DMS53 treated with DMSO at 0.1 percent for 48 hours (cell line): ENCODE data around the gene TRIM73.
"Not testable (repeated sequence)": the region's sequence is repeated elsewhere in the genome, so short reads cannot be mapped to it uniquely, and the experiment has no call there.

Experiments
- DNase-seq: peaks from one replicate; lab custom pipeline; 2025; ENCODE audit not compliant: unreplicated experiment; lab: John Stamatoyannopoulos, UW

Gene TRIM73

DNA sequence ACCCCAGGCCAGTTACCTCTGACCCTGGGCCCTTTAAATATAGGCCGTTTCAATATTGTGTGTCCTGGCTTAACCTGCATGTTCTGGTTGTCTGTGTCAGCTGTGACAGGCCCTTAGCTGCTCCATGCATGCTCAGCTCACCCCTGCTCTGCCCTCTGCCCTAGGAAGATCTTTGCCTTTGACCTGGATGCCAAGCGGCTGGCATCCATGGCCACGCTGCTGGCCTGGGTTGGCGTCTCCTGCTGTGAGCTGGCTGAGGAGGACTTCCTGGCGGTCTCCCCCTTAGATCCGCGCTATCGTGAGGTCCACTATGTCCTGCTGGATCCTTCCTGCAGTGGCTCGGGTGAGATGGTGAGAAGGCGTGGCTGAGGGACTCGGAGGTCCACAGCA lies 20.0 kb downstream of the TRIM73 start:
- DNase-seq = not testable (repeated sequence)

DNA sequence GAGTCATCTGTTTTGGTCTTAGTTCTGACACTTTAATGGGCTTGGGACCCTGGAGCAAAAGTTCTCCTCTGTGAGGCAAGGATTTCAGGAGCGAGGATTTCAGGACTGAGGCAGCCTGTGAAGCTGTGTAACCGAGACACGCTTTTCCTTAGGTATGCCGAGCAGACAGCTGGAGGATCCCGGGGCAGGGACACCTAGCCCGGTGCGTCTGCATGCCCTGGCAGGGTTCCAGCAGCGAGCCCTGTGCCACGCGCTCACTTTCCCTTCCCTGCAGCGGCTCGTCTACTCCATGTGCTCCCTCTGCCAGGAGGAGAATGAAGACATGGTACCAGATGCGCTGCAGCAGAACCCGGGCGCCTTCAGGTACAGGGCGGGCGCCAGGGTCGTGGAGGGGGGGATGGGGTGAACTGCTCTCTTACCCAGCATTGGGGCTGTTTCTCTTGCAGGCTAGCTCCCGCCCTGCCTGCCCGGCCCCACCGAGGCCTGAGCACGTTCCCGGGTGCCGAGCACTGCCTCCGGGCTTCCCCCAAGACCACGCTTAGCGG lies 20.5 kb downstream of the TRIM73 start:
- not testable (repeated sequence) for DNase-seq

DNA sequence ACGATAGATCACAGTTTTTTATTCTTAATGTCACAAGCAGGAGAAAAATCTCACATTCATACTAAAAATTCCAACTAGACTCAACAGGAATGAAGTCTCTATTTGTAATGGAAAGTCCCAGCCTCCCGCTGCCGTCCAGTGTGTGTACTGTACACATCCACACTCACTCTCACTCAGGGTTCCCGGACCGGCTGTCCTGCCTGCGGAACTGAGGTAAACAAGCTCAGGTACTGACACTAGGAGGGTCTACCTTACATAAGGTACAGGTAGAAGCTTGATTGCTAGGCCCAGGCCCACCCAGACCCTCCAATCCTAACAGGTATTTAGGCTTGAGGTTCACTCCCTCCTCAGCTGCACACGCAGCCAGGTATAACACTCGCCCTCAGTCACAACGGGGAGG lies 21.4 kb downstream of the TRIM73 start:
- not testable (repeated sequence) for DNase-seq

DNA sequence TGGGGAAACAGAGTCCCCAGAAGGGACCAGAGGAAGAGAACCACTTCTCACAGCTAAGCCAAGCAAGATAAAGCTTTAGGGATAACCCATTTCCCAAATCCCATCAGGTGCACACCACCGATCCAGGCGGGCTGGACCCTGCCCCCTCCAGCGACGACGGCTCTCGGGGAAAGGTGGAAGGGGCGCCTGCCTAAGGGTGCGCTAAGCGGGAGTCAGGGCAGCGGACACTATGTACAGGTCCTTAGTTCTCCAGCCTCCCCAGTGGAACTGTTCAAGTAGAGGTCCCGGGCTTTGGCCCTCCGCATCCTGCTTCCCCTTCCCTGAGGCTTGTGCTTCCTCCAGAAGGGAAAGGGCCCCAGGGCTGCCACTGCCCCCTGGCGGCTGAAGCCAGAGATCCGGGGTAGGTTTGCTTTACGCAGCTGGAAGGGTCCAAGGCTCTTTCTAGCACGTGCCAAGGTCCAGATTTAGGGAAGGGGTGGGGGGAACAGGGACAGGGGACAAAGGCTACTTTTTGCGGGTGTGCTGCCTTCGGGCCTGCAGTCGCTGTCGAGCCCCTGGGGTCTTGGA lies 22.9 kb downstream of the TRIM73 start:
- DNase-seq = not testable (repeated sequence)

DNA sequence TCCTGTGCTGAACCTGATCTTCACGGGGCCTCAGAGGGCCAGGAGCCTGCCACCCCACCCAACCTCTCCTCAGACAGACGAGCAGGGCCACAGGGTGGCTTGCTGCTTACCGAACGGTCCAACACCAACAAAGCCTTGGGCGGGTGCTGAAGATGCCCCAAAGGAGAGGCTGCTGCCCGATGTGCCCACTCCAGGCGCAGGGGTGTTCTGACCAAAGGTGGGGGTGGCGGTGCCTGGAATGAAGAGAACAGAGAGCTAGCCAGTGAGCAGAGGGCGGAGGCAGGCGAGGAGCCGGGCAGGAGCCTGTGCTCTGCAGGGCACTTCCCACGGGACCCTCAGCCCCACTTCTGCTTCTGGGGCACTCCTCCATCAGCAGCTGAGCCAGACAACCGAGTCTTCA lies 23.8 kb downstream of the TRIM73 start:
- DNase-seq = not testable (repeated sequence)

DNA sequence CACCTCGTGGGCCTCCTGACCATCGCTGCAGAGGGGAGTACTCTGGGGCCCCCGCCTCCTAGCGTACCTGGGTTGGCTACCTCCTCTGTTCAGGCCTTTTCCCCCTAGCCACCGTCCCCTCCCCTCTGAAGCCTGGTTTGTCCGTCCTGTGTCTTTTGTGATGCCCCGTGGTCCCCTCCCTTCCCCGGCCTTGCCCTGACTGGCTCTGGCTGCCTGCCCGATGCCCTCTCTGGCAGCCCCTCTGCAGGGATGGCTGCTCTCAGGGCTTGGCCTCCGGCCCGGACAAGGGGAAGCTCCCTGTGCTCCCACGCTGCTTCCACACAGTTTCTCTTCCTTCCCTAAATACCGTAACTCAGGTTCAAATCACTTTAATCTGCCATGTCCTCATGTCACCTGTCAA lies 24.3 kb downstream of the TRIM73 start:
- DNase-seq = not testable (repeated sequence)

DNA sequence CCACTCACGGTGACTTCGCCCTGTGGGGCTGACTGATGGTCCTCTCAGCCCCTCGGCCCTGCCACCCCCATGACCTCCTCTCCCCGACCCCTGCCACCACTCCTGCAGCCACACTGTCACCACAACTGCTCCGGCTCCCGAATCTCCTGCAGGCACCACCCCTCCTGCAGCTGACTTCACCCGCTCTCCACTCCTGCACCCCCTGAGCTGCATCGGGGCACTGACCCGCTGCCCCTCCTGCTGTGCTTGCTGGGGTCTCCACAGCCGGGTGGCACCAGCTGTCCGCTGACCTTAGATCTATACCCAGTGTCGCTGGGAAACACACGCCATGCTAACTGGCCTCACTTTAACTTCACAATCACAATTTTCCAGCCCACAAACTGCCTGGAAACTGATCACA lies 24.7 kb downstream of the TRIM73 start:
- not testable (repeated sequence) for DNase-seq

DNA sequence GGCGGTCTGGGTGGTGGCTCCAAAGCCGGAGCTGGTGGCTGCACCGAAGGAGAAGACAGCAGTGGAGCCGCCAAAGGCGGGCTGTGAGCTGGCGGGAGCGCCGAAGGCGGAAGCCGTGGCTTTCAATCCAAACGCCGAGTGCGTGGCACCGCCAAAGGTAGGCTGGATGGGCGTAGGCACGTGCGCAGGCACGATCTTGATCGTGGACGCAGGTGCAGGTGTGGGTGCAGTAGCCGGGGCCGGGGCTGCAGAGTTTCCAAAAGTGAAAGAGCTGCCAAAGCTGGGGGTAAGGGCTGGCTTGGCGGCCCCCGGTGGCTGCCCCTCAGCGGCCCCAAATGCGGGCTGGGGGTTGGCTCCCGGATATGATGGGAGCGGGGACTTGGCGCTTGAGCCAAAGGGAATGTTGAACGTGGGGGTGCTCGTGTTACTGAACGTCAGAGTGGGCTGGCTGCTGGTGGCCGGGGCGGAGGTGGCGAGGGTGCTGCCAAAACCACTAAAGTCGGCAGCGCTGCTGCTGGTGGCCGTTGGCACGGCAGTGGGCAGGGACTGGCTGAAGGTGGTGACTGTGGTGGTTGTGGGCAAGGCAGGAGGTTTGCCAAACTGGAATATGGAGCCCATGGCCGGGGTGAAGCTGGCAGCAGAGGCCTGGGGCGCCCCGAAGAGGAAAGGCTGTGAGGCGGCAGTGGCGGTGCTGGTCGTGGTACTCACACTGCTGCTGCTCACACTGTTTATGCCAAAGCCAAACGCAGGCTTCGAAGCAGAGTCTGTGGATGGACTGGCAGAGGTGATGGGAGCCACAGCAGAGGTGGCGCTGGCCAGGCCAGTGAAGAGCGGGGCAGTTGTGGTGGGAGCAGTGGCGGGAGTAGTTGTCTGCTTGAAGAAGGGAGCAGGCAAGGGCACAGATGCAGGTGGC lies 26.6 kb downstream of the TRIM73 start:
- not testable (repeated sequence) for DNase-seq

DNA sequence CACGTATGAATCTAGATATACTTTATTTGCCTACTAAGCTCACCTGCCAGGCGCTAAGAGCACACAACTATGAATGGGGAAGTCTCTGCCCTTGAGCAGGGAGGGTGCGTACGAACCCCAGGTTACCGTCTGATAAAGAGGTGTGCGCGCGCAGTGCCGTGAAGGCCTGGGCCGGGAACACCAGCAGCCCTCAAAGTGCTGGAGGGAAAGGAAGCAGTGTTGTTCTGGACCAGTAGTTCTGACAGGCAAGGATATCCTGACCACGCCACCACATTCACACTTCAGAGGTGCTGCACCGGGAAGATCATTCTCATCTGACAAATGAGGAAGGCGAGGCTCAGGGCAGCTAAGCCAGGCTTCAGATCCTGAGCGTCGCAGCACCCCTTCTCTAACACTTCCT lies 28.1 kb downstream of the TRIM73 start:
- not testable (repeated sequence) for DNase-seq

DNA sequence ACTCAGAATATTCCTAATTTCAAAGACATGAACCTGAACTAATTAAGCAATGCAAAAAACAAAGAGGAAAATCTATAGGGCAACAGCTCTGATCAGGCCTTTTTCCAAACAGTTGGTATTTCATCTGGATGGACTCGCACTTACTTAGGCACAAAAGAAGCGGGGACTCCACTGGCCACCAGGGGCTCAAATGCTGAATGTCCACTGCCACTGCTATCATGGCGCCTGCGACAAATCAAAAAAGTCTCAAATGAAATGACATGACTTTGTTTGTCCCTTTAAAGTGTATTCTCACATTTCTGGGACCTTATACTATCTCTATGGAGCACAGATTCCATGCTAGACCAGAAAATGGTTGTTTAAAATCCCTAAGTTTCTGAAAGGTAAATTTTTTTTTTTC lies 43.6 kb downstream of the TRIM73 start:
- not testable (repeated sequence) for DNase-seq

DNA sequence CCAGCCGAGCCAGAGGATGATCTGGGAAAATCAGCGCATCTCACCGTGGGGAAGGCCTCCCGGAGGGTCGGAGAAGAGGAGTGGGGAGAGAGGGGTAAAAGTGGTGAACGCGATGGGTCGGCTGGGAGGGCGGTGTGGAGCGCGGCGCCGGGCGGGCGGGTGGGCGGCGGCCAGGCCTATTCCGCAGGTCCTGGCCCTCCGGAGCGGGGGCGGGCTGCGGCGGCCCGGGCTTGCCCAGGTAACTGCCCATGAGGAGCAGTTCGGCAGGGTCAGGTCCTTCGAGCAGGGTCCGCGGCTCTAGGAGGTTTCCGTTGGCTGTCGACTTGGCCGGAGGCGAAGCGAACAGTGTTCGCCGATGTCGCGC lies 46.7 kb downstream of the TRIM73 start:
- not testable (repeated sequence) for DNase-seq

DNA sequence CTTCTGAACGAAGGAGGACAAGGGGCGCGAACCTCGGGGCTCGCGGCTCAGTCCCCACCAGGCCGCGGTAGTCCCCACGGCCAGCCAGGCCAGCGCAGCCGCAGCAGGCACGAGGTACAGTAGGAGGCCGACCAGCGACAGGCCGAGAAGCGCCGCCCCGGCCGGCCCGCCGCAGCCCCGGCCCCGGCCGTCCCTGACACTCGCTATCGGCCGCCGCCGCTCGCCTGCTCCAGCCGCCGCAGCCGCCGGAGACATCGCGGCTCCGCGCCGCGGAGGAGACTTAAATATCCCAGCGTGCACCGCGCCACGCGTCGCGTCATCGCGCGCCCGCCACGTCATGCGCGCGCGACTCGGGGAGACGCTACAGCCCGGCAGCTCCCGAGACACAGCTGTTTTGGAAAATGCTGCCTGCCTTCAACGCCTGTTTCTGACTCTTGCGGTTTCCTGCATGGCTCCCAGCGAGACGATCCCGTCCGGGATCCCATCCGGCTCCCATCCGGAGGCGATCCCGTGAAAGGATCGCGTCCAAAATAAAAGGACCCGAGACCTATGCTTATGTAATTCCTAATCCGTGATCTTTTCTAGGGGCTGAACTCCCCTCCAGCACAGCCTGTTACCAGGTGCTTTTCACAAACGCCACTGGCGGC lies 47.2 kb downstream of the TRIM73 start:
- peak; percentile 17 for DNase-seq

DNA sequence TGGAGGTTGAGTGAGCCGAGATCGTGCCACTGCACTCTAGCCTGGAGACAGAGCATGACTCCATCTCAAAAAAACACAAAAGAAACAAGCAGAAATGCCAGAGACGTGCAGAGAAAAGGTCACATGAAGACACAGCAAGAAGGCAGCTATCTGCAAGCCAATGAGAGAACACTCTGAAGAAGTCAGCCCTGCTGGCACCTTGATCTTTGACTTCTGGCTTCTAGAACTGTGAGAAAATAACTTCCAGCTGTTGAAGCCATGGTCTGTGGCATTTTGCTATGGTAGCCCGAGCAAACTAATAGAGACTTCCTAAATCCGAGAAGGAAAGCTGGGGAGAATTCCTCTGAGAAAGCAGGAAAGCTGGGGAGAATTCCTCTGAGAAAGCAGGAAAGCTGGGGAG lies 54.5 kb downstream of the TRIM73 start:
- DNase-seq = not testable (repeated sequence)

DNA sequence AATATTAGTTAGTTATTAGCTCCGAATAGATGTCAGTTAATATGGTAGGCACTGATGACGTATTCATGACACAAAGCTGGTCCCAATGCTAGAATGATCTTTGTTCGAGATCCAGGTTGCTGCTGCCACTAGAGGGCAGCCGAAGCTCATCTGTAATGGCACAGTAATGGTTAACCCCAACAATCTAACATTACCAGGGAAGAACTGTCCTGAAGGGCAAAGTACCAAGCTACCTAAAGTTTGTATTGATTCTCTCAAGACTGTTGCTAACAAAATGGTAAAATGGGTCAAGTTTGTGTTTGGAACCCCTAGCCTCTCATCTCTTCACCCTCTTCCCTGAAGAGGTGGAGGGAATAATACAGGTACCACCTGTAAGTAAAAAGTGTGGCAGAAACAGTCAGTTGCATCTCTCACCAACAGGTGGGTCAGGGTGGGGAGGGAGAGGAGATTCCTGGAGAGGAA lies 57.1 kb downstream of the TRIM73 start:
- DNase-seq = not testable (repeated sequence)
